ENCODE measurements around the gene AGBL1.

- TF ChIP-seq, protein P1, sequence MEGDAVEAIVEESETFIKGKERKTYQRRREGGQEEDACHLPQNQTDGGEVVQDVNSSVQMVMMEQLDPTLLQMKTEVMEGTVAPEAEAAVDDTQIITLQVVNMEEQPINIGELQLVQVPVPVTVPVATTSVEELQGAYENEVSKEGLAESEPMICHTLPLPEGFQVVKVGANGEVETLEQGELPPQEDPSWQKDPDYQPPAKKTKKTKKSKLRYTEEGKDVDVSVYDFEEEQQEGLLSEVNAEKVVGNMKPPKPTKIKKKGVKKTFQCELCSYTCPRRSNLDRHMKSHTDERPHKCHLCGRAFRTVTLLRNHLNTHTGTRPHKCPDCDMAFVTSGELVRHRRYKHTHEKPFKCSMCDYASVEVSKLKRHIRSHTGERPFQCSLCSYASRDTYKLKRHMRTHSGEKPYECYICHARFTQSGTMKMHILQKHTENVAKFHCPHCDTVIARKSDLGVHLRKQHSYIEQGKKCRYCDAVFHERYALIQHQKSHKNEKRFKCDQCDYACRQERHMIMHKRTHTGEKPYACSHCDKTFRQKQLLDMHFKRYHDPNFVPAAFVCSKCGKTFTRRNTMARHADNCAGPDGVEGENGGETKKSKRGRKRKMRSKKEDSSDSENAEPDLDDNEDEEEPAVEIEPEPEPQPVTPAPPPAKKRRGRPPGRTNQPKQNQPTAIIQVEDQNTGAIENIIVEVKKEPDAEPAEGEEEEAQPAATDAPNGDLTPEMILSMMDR (conservative IDR thresholded peaks at IDR 0.05 in 1 of 2, IDR thresholded peaks at IDR 0.05 in 1 of 2; ENCODE audit: extremely low read depth in 1 of 2, insufficient read depth in 1 of 2, low read depth in 1 of 2, low read length in 2 of 2) = no peak
- no peak for TF ChIP-seq EZH2 (IDR thresholded peaks at IDR 0.05; ENCODE audit: borderline replicate concordance, low read length)
These were observed 475.4 kb downstream of the AGBL1 start for GRCh38 chr15:86555098-86555497.
